Colonic mucosa (tissue), 4 donors: Measurements from ENCODE around the gene WDR90. TPM values are rescaled to one million over a fixed set of nuclear protein-coding genes. Genes with fewer than 3 reads are reported as not detected.

Source experiments
- DNase-seq: peaks from one replicate; pipeline ENCODE4 v3.0.0-alpha.2; 2020
- H3K27ac ChIP-seq: fragments of 200-600 bp; one replicate; pipeline ENCODE4 v1.8.0; 2021
- H3K27me3 ChIP-seq: fragments of 200-600 bp; one replicate; pipeline ENCODE4 v1.8.0; 2021
- H3K36me3 ChIP-seq: fragments of 200-600 bp; one replicate; pipeline ENCODE4 v1.8.0; 2021
- H3K4me1 ChIP-seq: fragments of 200-600 bp; one replicate; pipeline ENCODE4 v1.8.0; 2021; ENCODE audit warnings: mild to moderate bottlenecking
- H3K4me3 ChIP-seq: fragments of 200-600 bp; one replicate; pipeline ENCODE4 v1.8.0; 2021
- H3K9ac ChIP-seq, 2 donors: one replicate each; pipeline ENCODE4 v1.7.0; 2013; ENCODE audit warnings: control low read depth in 2 of 2, low read depth in 2 of 2, low read length in 2 of 2
- H3K9me3 ChIP-seq: fragments of 200-600 bp; one replicate; pipeline ENCODE4 v1.8.0; 2021
- intact Hi-C: fragments of 100-400 bp; cut with DNase I; formaldehyde crosslinking; loops from one replicate; pipeline ENCODE4 v1.14.1; 2022
- total RNA-seq, 2 donors: library from RNA; stranded (reverse); fragmentation: NEBNext Ultra II Directional in 1 of 2; extraction: Animal tissue kit (Norgen Biotek cat#: 25700) in 1 of 2; gene quantifications; one replicate each; pipeline ENCODE4 v1.2.1, GENCODE V29; 2021
- TF ChIP-seq, protein P1 (sequence below): fragments of 200-600 bp; IDR thresholded peaks from one replicate; pipeline ENCODE4 v1.8.0; 2022; ENCODE audit warnings: antibody characterized with exemption, mild to moderate bottlenecking
- donor health status: healthy.
- donor health status: DM: no; HTN: no; CAD: no.
- donor health status: DM: no; HTN: no; CAD: no.

The WDR90 gene
- total RNA-seq = 100 to 1,000 TPM in 1 of 2 donors, 10 to 100 TPM in 1; 25.1 to 122 TPM

GRCh38 chr16:648781-649589 lies at the start of gene WDR90:
Gene WDR90, plus strand, starts transcription at chr16:649365. Its CDS starts 52 bp downstream, at chr16:649417.
- no peaks in the 10 kb centered on the region for H3K9me3 ChIP-seq
- intact Hi-C loops = no loop called here
- peak; percentile 96 for DNase-seq
- H3K27ac ChIP-seq = peak within 1 kb of the TSS; percentile 80
- H3K27me3 ChIP-seq = no peaks in the 10 kb centered on the region
- no peaks in the 10 kb centered on the region for H3K36me3 ChIP-seq
- TF ChIP-seq, protein P1, sequence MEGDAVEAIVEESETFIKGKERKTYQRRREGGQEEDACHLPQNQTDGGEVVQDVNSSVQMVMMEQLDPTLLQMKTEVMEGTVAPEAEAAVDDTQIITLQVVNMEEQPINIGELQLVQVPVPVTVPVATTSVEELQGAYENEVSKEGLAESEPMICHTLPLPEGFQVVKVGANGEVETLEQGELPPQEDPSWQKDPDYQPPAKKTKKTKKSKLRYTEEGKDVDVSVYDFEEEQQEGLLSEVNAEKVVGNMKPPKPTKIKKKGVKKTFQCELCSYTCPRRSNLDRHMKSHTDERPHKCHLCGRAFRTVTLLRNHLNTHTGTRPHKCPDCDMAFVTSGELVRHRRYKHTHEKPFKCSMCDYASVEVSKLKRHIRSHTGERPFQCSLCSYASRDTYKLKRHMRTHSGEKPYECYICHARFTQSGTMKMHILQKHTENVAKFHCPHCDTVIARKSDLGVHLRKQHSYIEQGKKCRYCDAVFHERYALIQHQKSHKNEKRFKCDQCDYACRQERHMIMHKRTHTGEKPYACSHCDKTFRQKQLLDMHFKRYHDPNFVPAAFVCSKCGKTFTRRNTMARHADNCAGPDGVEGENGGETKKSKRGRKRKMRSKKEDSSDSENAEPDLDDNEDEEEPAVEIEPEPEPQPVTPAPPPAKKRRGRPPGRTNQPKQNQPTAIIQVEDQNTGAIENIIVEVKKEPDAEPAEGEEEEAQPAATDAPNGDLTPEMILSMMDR = no peak
- peaks cover 29% of the 10 kb centered on the region for H3K4me1 ChIP-seq
- H3K9ac ChIP-seq = peak within 1 kb of the TSS; percentile 82 to 95
- peak within 1 kb of the TSS; percentile 97 for H3K4me3 ChIP-seq

- intact Hi-C loops = no loop called here
- Histone ChIP-seq H3K9ac (no peak overlapping the region), H3K27me3 (no peaks in the 10 kb centered on the region), H3K9me3 (no peaks in the 10 kb centered on the region), H3K27ac (no peak overlapping the region), H3K4me3 (no peak overlapping the region), H3K4me1 (no peaks in the 10 kb centered on the region), H3K36me3 (no peaks in the 10 kb centered on the region)
- TF ChIP-seq, protein P1 = no peak
- no peak for DNase-seq
Observed at GRCh38 chr16:600781-601180, 48.4 kb upstream of the WDR90 start.

DNA sequence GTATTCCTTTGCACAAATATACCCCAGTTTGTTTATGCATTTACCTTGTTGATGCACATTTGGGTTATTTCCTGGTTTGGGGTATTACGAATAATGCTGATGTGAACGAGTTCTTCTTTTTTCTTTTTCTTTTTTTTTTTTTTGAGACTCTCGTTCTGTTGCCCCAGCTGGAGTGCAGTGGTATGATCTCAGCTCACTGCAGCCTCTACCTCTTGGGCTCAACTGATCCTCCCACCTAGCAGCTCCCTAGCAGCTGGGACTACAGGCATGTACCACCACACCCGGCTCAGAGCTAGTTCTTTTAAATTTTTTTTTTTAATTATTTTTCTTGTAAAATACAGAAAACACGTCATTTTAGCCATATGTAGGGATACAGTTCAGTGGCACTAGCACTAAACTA lies 45.2 kb upstream of the WDR90 start:
- DNase-seq = no peak
- Histone ChIP-seq H3K4me1 (no peaks in the 10 kb centered on the region), H3K9me3 (no peaks in the 10 kb centered on the region), H3K9ac (no peak overlapping the region), H3K27ac (no peak overlapping the region), H3K4me3 (no peak overlapping the region), H3K36me3 (no peaks in the 10 kb centered on the region), H3K27me3 (no peaks in the 10 kb centered on the region)
- intact Hi-C loops = no loop called here
- TF ChIP-seq, protein P1 = no peak

DNA sequence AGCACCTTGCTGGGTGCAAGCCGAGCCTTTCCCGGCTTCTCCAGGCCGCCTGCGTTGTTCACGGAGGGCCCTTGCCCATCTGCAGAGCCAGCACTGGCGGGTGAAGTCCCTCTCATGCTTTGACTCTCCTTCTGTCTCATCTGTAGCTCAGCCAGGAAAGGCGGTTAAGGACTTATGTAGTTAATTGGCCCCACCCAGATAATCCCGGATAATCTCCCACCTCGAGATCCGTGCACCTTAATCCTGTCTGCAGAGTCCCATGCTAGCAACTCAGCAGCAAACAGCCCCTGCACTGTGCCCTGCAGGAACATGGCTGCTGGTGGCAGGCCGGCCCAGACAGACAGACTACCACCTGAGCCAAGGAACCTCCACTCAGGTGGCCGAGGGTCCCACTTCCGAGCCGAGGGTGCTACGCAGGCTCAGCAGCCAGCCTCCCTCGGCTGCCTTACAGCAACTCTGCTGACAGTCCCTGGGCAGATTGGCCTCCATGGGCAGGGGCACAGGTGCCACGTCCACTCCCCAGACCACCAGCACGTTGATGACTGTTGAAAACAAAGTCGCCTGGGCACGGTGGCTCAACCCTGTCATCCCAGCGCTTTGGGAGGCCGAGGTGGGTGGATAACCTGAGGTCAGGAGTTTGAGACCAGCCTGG lies 42.4 kb upstream of the WDR90 start:
- no peak for DNase-seq
- intact Hi-C loops = no loop called here
- Histone ChIP-seq H3K9ac (no peak overlapping the region), H3K4me3 (no peak overlapping the region), H3K4me1 (no peaks in the 10 kb centered on the region), H3K36me3 (no peaks in the 10 kb centered on the region), H3K9me3 (no peaks in the 10 kb centered on the region), H3K27ac (no peak overlapping the region), H3K27me3 (no peaks in the 10 kb centered on the region)
- TF ChIP-seq, protein P1 = no peak

DNA sequence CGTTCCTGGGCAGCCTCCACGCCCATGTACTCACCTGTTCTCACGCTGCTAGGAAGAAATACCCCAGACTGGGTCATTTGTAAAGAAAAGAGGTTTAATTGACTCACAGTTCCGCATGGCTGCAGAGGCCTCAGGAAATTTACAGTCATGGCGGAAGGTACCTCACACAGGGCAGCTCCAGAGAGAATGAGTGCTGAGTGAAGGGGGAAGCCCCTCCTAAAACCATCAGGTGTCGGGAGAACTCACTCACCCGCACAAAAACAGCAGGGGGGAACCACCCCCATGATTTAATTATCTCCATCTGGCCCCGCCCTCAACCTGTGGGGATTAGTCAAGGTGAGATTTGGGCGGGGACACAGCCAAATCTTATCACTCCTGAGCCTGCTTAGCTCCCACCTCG lies 41.1 kb upstream of the WDR90 start:
- H3K9me3 ChIP-seq = no peaks in the 10 kb centered on the region
- no peaks in the 10 kb centered on the region for H3K4me1 ChIP-seq
- H3K4me3 ChIP-seq = no peak overlapping the region
- H3K27ac ChIP-seq = no peak overlapping the region
- TF ChIP-seq, protein P1 = no peak
- H3K27me3 ChIP-seq = no peaks in the 10 kb centered on the region
- DNase-seq = no peak
- intact Hi-C loops = no loop called here
- H3K36me3 ChIP-seq = no peaks in the 10 kb centered on the region
- no peak overlapping the region for H3K9ac ChIP-seq
